ENCODE measurements around the gene ANXA3.
"Not testable (repeated sequence)": the region's sequence is repeated elsewhere in the genome, so short reads cannot be mapped to it uniquely, and the experiment has no call there.

The ANXA3 gene

DNA sequence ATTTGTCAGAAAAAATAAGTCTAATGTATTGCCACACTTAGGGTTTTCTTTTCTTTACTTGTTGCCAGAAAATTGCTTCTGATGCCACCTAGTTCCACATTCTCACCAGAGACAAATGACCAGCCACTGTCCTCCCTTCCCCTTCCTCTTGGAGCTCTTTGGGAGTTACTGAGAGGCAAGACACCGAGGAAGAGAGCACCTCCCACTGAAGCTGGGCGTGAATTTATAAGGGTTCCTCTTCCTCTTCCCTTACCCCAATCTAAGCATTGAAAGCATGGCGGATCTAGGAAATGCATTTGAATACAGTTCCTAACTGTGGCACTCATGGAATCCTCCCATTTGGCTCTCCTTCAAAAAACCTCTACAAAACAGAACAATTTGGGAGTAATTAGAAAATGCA, 30.0 kb downstream of the ANXA3 start:
- DNase-seq = no peak

DNA sequence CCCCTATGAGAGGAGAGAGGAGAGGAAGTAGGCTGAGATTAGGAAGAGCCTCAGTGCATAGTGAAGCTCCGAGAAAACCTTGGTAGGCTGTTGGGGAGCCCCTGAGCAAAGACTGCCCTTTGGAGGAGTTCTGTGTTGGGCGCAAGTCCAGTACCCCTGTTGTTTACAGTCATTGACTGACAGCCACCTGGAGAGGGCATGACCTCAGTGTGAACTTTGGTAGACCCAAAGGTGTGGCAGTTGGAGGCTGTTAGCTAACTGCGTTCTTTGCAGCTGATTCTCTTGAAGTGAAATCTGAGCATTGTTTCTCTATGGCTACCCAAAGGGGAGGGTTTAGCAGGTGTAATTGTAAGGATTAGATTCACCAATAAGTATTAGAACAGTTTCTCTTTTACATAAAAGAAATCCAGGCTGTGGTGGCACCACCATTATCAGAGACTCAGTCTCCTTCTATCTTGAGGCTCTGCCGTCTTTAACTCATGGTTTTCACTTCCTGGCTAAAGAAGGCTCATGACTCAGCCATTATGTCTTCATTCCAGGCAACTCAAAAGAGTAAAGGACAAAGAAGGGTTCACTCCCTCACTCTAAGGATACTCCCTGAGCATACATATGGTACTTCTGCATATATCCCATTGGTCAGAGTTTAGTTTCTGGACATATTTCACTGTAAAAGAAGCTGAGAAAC, 33.4 kb downstream of the ANXA3 start:
- DNase-seq = no peak

DNA sequence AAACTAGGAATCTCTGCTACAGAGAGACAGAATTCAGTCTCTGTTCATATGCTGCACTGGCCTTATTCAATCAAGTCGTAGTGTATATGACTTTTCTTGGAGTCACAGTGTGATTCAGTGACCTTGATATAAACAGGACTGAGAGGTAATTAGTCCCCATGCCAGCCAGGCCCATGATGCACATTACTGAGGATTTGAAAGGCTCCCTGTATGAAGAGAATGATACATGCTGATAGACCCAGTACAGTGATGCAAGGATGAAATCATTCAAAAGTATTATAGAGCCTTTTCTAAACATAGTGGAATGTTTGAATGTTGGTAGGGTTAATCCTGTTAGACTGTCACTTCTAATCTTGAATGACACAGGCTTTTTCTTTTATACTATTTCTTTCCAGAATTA, 34.1 kb downstream of the ANXA3 start:
- DNase-seq = no peak

DNA sequence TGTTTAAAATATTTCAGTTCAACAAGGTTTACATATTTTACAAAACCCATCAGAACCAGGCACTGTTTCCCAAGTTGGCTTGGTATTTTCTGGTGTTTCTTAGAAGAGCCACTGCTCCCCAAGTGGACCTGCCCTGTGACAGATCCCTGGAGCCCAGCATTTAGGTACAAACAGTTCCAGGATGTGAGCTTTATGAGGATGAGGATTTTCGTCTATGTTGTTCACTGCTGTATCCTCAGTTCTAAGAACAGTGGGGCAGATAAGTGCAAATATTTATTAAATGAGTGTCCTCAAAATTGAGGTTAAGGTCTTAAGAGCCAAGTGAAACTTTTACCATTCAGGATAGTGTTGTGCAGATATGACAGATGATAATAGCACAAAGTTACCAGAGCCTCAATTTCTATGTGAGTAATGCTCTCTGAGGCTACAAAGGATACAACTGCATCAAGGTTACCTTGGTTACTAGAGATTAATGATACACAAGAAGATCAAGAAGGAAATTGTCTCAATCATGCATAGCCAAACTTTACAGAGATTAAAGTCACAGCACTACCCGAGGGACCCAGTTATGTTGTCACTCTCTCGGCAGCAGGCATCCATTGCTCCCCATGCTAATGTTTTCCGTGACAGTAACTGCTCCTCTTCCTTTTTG, 37.5 kb downstream of the ANXA3 start:
- DNase-seq = no peak

DNA sequence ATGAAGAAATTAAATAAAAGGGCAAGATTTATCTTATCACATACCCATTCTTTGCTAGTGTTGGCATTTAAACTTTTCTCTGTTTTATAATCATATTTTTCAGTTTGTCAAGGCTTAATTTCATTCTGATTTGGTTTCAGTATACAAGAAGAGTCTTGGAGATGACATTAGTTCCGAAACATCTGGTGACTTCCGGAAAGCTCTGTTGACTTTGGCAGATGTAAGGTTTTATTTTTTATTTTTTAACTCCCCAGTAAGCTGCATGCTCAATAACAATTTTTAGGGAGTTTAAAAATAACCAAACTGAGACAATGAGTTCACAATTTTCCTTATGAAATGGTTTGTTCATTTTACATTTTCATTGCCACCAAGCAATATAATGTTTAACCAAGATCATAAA, 39.8 kb downstream of the ANXA3 start:
- DNase-seq = no peak

DNA sequence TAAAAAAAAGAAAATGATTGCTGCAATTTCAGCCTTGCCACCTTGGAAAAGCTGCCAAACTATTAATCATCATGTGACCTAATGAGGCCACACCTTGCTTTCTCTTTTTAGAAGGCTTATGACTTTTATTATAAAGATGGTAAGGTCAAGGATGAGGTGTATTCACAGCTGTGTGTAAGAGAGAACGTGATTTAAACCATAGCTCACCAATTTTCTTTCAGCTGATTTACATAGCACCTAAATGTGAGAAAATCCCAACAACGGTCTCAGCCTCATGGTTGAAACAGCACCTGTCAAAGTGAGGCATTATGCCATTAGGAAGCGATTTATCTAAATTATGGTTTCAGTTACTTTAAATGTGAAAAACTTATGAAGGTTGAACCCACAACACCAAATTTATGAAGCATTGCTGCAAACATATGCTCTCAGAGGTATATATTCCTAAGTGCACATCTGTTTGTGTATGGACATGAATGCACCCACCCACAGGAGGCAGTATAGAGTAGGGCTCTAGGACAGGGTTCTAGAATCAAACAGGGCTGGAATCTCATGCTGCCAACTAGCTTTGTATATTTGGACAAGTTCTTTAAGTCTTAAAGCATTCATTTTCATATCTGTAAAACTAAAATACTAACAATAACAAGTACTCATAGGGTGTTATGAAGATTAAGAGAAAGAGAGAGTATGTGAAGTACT, 40.7 kb downstream of the ANXA3 start:
- no peak for DNase-seq

DNA sequence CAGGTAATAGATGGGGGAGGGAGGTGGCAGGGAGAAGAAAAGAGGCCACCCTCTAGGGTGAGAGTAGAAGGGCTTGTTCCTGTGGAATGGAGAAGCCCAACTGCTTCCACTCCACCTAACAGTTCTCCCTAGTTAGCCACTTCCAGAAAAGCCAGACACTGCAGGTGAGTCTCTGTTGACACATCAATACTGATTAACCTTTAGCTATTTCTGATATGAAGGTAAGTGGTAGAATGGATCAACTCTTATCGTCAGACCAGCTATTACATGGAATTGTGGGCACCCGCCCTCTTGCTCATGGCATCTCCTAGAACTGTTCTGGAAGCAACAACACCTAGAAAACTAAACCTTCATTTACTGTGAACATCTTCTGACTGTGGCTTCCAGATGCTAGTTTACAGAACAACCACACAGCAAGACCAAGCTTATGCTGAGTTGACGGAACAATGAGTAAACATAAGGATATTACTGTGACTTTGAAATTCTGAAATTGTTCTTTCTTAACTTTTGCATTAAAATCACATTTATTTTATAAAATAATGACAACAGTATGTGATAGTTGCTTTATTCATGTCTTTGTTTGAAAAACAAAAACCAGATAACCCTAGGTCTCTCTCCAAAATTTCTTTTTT, 44.7 kb downstream of the ANXA3 start:
- DNase-seq = no peak

DNA sequence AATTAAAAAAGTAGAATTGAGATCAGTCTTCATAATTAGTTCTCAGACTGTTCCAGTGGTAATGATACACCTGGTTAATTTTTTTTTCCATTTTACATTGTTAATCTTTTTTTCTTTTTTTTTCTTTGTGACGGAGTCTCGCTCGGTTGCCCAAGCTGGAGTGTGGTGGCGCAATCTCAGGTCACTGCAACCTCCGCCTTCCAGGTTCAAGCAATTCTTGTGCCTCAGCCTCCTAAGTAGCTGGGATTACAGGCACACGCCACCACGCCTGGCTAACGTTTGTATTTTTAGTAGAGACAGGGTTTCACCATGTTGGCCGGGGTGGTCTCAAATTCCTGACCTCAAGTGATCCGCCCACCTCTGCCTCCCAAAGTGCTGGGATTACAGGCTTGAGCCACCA, 46.9 kb downstream of the ANXA3 start:
- not testable (repeated sequence) for DNase-seq

DNA sequence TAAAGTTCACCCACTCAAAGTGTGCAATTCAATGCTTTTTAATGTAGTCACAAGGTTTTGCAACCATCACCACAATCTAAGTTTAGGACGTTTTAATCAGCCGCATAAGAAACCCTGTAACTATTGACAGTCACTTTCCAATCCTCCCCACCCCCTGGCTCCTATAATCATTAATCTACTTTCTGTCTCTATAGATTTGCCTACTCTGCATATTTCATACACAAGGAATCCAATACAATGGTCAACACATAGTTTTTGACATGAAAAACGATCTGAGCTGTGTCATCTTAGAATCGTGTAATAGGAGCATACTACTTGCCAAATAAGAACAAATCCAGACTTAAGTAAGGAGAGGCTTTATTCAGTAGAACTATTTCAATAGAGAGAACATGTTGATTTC, 47.6 kb downstream of the ANXA3 start:
- DNase-seq = no peak

DNA sequence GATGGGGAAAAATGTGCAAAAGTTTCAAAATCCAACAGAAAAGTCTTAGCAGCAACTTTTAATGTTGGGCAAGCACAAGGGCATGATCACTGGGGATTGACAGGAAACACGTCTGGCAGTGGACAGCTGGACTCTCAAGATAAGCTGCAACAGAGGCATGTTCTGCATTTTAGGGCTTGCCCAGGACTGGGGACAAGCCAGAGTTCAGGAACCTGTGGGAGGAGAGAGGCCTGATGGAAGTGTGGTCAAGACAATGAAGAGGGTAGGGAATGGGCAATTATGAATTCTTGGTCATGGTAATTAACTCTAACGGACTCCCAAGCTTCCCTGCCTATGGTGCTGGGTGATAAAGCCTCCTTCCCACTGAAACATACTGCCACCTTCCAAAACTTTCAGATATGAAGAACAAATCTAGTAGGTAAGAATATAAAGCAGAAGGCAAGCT, 48.4 kb downstream of the ANXA3 start:
- DNase-seq = no peak

DNA sequence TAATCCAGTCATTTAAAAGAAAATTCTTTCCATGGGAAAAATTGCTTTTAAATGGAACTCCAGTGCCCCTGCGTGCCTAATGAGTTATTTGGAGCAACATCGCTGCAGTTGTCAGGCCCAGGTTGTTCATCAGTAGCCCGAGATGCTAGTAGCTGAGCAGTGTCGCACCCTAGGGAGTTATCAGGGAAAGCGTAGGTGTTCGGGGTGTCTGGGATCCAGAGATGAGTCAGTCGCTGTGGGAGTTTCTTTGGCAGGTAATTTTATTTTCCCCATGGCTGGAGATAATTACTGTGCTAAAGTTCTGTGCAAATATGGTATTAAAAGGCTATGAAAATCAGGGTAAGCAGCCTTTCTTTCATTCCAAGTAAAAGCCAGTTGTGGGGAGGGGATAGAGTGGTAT, 49.4 kb downstream of the ANXA3 start:
- DNase-seq = no peak

DNA sequence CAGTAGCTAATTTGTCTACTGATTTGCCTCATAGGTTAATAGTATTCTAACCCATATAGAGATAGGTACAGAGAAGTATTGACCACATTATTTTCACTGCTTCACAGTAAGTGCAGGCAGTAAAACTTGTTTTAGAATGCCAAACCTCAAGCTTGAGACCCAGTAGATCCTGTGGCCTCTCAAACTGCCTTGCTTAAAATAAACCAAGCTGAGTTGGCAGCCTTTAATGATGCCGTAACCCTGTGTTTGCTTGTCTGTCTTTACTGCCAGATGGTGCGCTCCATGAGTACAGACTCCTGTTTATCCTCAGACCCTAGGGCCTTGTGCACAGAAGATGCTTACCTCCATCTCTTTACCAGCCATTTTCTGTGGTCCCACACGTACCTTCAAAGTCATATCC, 50.8 kb downstream of the ANXA3 start:
- no peak for DNase-seq

DNA sequence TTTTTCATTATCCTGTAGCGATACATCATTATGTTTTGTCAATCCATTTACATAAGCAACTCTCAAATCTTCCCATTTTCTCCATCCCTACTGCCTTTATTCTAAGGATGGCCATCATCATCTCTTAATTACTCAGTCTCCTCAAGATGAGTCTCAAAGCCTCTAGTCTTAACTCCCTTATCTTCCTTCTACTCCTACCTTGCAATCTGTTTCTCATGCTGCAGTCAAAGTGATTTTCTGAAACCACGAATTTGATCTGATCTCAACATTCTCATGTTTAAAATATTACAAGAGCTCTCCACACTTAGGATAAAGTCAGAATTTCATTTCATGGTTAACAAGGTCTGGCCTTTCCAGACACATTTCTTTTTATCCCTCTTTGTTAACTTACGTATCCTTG, 51.8 kb downstream of the ANXA3 start:
- DNase-seq = no peak

DNA sequence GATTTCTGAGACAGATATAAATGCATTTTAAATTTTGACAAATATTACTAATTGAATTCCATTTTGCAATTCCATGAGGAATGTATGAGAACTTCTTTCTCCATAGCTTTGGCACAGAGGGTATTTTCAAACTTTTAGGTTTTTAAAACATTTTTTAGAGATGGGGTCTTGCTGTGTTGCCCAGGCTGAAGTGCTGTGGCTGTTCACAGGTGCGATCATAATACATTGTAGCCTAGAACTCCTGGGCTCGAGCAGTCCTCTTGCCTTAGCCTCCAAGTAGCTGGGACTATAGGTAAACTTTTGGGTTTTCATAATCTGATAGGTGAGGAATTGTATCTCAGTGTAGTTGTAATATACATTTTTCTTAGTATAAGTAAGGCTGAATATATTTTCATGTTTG, 53.4 kb downstream of the ANXA3 start:
- DNase-seq = no peak

DNA sequence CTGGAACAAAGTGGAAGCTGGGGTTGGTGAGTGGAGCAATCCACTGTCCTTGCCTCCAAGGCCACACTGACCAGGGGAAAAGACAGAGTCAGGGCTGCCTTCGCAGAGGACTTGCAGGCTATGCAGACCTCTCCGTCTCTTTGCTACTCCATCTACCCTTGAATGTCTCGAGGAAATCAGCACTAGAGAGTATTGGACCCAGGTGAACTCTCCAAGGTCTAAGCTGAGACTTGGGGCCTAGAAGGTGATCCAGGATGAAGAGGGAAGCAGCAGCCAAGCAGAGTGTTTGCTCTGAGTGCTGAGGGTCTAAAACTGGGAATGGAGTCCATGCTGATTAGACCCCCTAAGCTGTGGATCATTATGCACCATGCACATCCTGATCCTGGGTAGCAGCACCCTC, 54.5 kb downstream of the ANXA3 start:
- no peak for DNase-seq

DNA sequence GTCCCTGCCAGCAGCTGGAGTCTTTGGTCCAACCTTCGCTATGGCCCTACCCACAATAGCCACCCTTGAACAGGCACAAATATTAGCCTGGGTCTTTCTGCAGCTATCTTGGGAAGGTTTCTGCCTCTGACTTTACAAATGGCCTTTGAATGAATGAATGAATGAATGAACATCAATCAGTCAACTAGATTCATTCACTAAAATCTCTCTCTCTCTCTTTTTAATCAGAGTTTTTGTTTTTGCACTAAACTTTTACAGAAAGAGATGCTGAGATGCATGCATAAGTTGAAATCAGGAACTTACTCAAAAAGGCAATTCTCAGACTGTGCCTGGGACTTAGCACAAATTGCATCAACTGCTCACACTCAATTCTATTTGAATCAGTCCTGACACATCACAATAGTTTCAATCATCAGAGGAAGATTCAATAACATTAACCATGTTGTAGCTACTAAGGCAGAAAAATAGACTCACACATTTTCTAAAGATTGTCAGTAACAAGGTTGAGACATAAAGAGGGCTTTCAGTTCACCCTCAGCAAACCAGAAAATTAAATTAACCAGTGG, 55.0 kb downstream of the ANXA3 start:
- DNase-seq = no peak

DNA sequence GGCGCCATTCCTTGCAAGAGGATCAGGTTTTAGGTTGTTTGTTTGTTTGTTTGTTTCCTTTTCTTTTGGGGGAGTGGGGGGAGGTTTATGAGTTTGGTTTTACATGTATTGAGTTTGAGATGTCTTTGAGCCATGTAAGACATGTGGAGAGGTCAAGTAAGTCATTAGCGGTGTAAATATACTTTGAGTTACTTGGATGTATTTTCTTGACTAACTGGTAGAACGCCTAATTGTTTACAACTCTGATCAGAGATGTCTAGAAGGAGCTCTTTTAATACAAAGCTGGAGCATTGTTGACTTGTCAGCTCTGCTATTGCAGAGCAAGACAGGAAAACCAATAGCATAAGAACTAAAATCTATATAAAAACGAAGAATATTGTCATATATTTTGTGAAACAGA, 57.1 kb downstream of the ANXA3 start:
- no peak for DNase-seq

DNA sequence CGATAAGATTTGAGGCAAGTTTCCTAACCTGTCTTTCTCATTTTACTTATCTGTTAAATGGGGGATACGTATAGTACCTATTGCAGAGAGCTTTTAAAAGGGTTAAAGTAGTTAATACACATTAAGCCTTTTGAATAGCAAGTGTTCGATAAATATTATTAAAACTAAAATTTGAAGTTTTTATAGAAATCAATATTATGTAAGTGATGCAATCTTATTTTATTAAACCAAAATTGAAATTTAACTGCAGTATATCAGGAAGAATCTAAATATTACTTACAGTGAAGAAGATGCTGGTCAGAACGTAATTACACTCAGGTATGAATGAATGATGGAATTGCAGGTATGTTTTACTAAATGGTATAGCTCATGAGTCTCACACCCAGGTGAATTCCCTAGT, 58.0 kb downstream of the ANXA3 start:
- DNase-seq = no peak

DNA sequence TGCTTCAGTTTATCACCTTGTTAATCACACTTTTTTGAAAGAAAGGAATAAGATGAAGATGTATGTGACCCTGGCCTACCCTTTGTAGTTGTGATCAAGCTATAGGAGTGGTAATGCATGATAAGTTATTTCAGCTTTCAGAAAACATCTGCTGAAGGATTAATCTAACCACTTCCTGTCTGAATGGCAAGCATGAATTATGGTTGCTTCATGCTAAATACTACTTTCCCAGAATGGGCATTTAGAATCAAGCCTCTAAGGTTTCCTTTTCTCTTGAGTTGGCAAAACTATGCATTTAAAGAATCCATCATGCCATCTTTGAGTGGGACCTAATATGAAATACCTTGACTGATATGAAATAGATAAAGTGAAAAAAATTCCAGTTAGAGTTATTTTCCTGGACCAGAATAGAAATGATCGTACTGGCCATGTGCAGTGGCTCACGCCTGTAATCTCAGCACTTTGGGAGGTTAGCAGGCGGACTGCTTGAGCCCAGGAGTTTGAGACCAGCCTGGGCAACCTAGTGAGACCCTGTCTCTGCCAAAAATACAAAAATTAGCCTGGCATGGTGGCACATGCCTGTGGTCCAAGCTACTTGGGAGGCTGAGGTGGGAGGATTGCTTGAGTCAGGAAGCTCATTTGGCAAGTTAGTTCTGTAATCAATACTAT, 59.1 kb downstream of the ANXA3 start:
- no peak for DNase-seq

DNA sequence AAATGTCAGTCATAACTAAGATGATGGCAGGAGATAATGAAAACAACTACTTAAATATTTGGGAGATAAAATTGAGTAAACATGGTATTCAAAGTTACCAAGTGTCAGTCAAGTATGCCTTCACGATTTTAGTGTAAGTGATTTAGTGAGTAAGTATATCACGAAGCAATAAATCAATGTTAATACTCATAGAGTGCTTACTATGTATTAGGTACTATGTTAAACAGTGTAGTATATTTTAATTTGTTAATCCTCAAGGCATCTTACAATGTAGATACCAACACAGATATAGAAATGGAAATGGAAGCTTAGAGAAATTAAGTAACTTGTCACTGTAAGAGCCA, 59.6 kb downstream of the ANXA3 start:
- DNase-seq = no peak

DNA sequence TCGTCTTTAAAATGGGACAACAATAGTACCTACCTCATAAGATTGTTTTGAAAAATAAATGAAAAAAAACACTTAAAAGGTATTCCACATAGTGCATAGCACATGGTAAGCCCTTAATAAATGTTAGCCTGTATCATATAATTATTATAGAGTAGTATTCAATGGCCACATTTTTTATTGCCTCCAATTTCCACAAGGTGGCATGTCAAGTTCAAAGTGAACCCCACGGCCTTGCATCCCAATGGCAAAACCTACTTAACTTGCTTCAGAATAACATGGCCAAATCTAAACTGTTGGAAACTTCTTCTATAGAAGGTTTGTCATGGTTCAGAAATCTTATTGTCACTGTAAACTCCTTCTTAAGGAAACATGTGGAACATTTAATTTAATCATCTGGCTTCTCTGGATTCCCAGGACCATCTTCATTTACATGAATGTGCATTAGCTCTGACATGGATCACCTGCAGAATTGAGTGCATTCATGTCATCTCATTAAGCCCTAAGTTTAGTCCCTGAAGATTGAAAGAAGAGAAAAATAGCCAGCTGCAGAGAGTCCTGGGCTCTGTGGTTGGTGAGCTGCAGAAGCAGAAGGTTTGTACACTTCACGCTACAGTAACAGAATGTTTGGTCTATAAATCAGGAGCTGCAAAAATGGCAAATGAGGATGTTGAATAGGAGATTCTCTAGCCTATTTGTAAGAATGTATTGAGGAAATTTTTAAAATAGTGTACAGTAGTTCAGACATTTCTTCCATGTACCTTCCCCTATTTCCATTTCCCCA, 61.0 kb downstream of the ANXA3 start:
- DNase-seq = no peak

Measured in NCI-H774 (cell line).